HL-60/S4 treated with phorbol 12-myristate 13-acetate at 8.2 ng/mL for 4 days and 3 days (cell line): ENCODE results near the gene ABHD2.
"Not testable (repeated sequence)": the region's sequence is repeated elsewhere in the genome, so short reads cannot be mapped to it uniquely, and the experiment has no call there.

Source experiments
- in situ Hi-C: fragments of 300-500 bp; cut with MboI; formaldehyde crosslinking; loops from 2 replicates; pipeline ENCODE4 v1.15.0; 2022; ENCODE audit warnings: low sequenced_read_pairs

The ABHD2 gene

GRCh38 chr15:89074402-89075012 lies 13.7 kb upstream of the ABHD2 start:
- in situ Hi-C loops, result no loop called here

- in situ Hi-C loops, result no loop called here
Observed at GRCh38 chr15:89075101-89075640, 13.1 kb upstream of the ABHD2 start.

GRCh38 chr15:89075846-89076245 lies 12.4 kb upstream of the ABHD2 start:
- in situ Hi-C loops, result no loop called here

GRCh38 chr15:89077750-89078149 lies 10.5 kb upstream of the ABHD2 start:
- in situ Hi-C loops, result no loop called here

- in situ Hi-C loops, result no loop called here
Observed at GRCh38 chr15:89078851-89079810, 9.1 kb upstream of the ABHD2 start.

GRCh38 chr15:89081878-89082277 lies 6.4 kb upstream of the ABHD2 start:
- in situ Hi-C loops, result no loop called here

- in situ Hi-C loops, result no loop called here
Observed at GRCh38 chr15:89083246-89083645, 5.0 kb upstream of the ABHD2 start.

GRCh38 chr15:89085289-89085926 lies 2.8 kb upstream of the ABHD2 start:
- in situ Hi-C loops, result no loop called here

GRCh38 chr15:89085933-89086332 lies 2.3 kb upstream of the ABHD2 start:
- in situ Hi-C loops, result not testable (repeated sequence)

GRCh38 chr15:89086390-89086789 lies 1.9 kb upstream of the ABHD2 start:
- in situ Hi-C loops, result not testable (repeated sequence)

GRCh38 chr15:89087161-89087829 lies 961 bp upstream of the ABHD2 start:
- in situ Hi-C loops, result no loop called here

GRCh38 chr15:89088605-89089315 lies 504 bp downstream of the ABHD2 start:
- in situ Hi-C loops, result no loop called here

GRCh38 chr15:89089316-89090230 lies 1.3 kb downstream of the ABHD2 start:
- in situ Hi-C loops, result no loop called here

GRCh38 chr15:89090791-89091626 lies 2.8 kb downstream of the ABHD2 start:
- in situ Hi-C loops, result no loop called here

- in situ Hi-C loops, result no loop called here
Observed at GRCh38 chr15:89091627-89092220, 3.5 kb downstream of the ABHD2 start.

GRCh38 chr15:89093509-89093908 lies 5.3 kb downstream of the ABHD2 start:
- in situ Hi-C loops, result no loop called here

- in situ Hi-C loops, result no loop called here
Observed at GRCh38 chr15:89095073-89095472, 6.8 kb downstream of the ABHD2 start.

- in situ Hi-C loops, result no loop called here
Observed at GRCh38 chr15:89095556-89095955, 7.3 kb downstream of the ABHD2 start.
